ENCODE measurements around the gene GOLGA8B.
"Not testable (repeated sequence)": the region's sequence is repeated elsewhere in the genome, so short reads cannot be mapped to it uniquely, and the experiment has no call there.

DNA sequence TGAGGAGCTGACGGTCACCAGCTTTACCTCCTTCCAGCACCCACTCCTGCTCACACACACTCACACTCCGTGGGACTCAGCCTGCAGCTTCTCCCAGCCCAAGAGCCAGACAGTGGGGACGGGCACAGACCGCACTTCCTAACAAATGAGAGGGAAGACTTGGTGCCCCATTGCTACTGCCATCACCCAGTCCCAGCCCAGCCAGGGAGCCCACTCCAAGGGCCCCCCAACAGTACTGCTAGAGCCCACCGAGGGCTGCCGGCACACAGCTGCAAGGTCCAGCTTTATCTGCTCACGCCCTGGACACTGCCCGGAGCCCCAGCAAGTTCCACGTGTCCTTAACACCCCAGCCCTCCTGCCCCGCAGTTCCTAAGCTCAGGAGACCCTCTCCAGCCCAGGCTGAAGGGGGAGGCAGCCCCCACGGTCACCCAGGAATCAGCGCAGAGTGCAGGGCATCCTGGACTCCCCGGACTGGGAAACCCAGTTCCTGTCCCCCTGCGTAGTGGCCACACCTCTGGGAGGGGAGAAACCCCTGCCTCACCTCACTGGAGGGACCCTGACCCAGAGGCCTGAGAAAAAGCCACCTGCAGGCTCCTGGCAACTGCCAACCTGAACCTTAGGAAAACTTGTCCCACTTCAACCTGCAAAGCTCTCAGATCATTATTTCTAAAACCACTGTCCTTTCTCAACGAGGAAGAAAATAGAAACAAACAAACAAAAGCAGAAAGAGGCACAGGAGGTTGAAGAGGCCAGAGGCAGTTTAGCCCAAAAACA lies 1.6 kb downstream of the GOLGA8B start:
- TF ChIP-seq, protein P1, sequence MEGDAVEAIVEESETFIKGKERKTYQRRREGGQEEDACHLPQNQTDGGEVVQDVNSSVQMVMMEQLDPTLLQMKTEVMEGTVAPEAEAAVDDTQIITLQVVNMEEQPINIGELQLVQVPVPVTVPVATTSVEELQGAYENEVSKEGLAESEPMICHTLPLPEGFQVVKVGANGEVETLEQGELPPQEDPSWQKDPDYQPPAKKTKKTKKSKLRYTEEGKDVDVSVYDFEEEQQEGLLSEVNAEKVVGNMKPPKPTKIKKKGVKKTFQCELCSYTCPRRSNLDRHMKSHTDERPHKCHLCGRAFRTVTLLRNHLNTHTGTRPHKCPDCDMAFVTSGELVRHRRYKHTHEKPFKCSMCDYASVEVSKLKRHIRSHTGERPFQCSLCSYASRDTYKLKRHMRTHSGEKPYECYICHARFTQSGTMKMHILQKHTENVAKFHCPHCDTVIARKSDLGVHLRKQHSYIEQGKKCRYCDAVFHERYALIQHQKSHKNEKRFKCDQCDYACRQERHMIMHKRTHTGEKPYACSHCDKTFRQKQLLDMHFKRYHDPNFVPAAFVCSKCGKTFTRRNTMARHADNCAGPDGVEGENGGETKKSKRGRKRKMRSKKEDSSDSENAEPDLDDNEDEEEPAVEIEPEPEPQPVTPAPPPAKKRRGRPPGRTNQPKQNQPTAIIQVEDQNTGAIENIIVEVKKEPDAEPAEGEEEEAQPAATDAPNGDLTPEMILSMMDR (IDR thresholded peaks at IDR 0.05): not testable (repeated sequence)
- not testable (repeated sequence) for TF ChIP-seq POLR2A, EP300 (IDR thresholded peaks at IDR 0.05)

All from ovary (tissue), 3 donors.